Activated T-helper 1 cell treated with anti-CD3 and anti-CD28 coated beads, Interleukin-12 subunit alpha, Interleukin-12 subunit beta, Interleukin-2, Interleukin-4 antibody, amounts not matched to agents 30 ng/mL and 10 ng/mL and 1 ng/mL, durations not matched to agents 14 hours and 24 hours and 36 hours (primary cell): ENCODE measurements around the gene DIS3L2. TPM values are rescaled to one million over a fixed set of nuclear protein-coding genes. Genes with fewer than 3 reads are reported as not detected.
"Not testable (repeated sequence)": the region's sequence is repeated elsewhere in the genome, so short reads cannot be mapped to it uniquely, and the experiment has no call there.

Experiments
- DNase-seq: peaks from one replicate; pipeline ENCODE4 v3.0.0; 2021; ENCODE audit warnings: low spot score
- H3K27ac Mint-ChIP-seq: one replicate; pipeline ENCODE4 v1.8.0; 2021; ENCODE audit warnings: mild to moderate bottlenecking, mixed read lengths
- H3K27me3 Mint-ChIP-seq: one replicate; pipeline ENCODE4 v1.8.0; 2022; ENCODE audit warnings: mild to moderate bottlenecking, moderate library complexity, mixed read lengths; ENCODE audit not compliant: insufficient read depth
- H3K36me3 Mint-ChIP-seq: one replicate; pipeline ENCODE4 v1.8.0; 2021; ENCODE audit warnings: low read depth, mixed read lengths
- H3K4me1 Mint-ChIP-seq: one replicate; pipeline ENCODE4 v1.8.0; 2021; ENCODE audit warnings: low read depth, mixed read lengths
- H3K4me3 Mint-ChIP-seq: one replicate; pipeline ENCODE4 v1.8.0; 2021; ENCODE audit warnings: mild to moderate bottlenecking, moderate library complexity, mixed read lengths
- H3K9me3 Mint-ChIP-seq: one replicate; pipeline ENCODE4 v1.8.0; 2021; ENCODE audit warnings: mixed read lengths
- intact Hi-C: fragments of 100-400 bp; cut with micrococcal nuclease; formaldehyde crosslinking; loops from one replicate; pipeline ENCODE4 v1.15.1; 2024
- total RNA-seq: library from RNA; stranded (reverse); gene quantifications from 2 replicates; pipeline ENCODE4 v1.2.3, GENCODE V29; 2022

Gene DIS3L2
- total RNA-seq, 1 donor from 2014 or later = 27.9 TPM

- peaks cover 16% of the 10 kb centered on the region for H3K4me1 Mint-ChIP-seq
- DNase-seq = no peak
- no peak overlapping the region for H3K27ac Mint-ChIP-seq
- no peaks in the 10 kb centered on the region for H3K27me3 Mint-ChIP-seq
- H3K9me3 Mint-ChIP-seq = no peaks in the 10 kb centered on the region
- H3K4me3 Mint-ChIP-seq = no peak overlapping the region
- peaks cover 4% of the 10 kb centered on the region for H3K36me3 Mint-ChIP-seq
- intact Hi-C loops = no loop called here
These were observed 334.5 kb downstream of the DIS3L2 start for GRCh38 chr2:232295971-232296370.

DNA sequence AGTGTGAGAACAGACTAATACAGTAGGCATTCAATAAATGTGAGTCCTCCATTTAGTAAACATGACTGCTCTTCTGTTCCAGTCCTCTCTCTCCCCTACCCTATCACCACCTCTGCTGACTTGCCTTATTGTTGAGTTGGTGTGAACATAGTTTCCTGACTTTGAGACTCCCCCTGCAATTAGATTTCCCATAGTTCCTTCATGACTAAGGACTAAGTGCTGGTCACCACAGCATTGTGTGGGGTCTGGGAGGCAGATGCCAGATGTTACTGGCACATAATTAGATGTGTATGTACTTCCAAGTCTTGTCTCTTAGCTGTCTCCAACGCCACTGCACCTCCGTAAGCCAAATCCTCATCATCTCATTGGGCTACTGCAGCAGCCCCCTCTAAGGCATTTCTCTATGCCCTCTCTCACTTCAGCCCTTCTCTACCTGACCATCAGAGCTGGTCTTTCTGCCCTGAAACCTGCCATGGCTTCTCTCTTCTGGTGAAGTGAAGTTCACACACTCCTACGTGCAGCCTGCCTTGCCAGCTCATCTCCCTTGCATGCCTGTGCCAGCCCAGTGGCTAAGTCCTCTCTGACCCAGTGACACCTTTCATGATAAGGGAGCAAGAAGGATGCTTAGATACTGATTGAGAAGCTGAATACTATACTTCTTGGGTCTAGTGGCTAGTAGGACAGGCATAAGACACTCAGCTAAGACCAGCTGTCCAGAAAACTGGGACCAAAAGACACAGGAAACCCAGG, 335.4 kb downstream of the DIS3L2 start:
- Mint-ChIP-seq H3K36me3 (peaks cover 4% of the 10 kb centered on the region), H3K4me1 (peaks cover 16% of the 10 kb centered on the region), H3K27ac (no peak overlapping the region), H3K9me3 (no peaks in the 10 kb centered on the region), H3K4me3 (no peak overlapping the region), H3K27me3 (no peaks in the 10 kb centered on the region)
- DNase-seq = no peak
- intact Hi-C loops = no loop called here

- DNase-seq = no peak
- intact Hi-C loops = no loop called here
- H3K27me3 Mint-ChIP-seq = no peaks in the 10 kb centered on the region
- no peak overlapping the region for H3K27ac Mint-ChIP-seq
- H3K9me3 Mint-ChIP-seq = no peaks in the 10 kb centered on the region
- no peak overlapping the region for H3K4me3 Mint-ChIP-seq
- H3K36me3 Mint-ChIP-seq = peaks cover 4% of the 10 kb centered on the region
- H3K4me1 Mint-ChIP-seq = peaks cover 16% of the 10 kb centered on the region
These were observed 337.6 kb downstream of the DIS3L2 start for GRCh38 chr2:232299084-232299483.

DNA sequence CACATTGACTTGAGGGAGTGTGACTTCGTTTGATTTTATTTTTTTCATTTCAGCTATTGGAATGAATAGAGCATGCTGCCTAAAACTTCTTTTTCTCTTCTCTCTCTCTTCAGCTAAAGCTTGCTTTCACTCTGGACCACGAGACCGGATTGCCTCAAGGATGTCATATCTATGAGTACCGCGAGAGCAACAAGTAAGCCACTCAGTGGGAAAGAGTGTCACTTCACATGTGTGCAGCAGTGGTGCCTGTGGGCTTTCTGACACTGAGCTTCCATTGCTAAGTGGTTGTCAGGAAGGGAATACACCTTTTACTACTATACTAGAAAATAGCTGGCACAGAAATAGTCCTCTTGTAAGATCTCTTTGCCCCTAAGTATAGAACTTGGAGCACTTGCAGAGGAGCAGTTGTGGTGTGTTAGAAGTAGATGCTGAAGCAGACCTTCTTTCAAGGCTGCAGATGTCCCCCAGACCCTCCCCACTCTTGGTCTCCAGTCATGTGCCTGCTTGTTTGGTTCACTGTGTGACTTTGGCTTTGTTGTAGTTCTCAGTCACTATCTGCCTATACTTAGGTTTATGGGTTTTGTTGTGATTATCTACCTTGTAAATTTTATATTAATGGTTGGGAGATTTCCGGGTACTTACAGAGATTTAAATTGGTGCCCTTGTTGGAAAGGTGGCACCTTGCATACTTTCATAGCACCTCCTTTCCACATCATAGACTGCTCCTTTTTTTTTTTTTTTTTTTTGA, 338.6 kb downstream of the DIS3L2 start:
- DNase-seq = no peak

GRCh38 chr2:232300894-232301387, 339.4 kb downstream of the DIS3L2 start:
- no peak for DNase-seq
- intact Hi-C loops = no loop called here
- peaks cover 4% of the 10 kb centered on the region for H3K36me3 Mint-ChIP-seq
- H3K27ac Mint-ChIP-seq = no peak overlapping the region
- no peak overlapping the region for H3K4me3 Mint-ChIP-seq
- peaks cover 16% of the 10 kb centered on the region for H3K4me1 Mint-ChIP-seq
- no peaks in the 10 kb centered on the region for H3K27me3 Mint-ChIP-seq
- no peaks in the 10 kb centered on the region for H3K9me3 Mint-ChIP-seq

More for the DNA sequence above, 338.6 kb downstream of the DIS3L2 start:
- Mint-ChIP-seq H3K4me1 (peaks cover 16% of the 10 kb centered on the region), H3K4me3 (no peak overlapping the region), H3K27me3 (no peaks in the 10 kb centered on the region), H3K9me3 (no peaks in the 10 kb centered on the region), H3K36me3 (peaks cover 4% of the 10 kb centered on the region), H3K27ac (no peak overlapping the region)
- intact Hi-C loops = no loop called here

DNA sequence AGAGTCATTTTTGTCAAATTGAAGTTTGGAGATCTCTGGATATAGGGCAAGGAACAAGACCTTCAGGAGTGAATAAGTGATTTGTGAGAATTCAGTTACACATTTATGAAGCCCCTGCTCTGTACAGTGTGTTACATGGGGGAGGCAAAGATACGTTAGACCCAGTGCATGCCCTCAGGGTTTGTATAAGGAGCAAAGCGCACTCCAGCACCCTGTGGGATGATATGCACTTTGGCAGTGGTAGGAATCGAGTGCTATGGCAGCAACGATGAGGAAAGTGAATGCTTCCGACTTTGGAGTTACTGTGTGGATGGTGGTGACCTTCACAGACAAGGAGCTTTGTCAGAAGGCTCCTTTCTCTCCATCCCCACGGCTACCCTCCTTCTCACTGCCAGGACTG, 342.7 kb downstream of the DIS3L2 start:
- H3K4me3 Mint-ChIP-seq = no peak overlapping the region

GRCh38 chr2:232306741-232307305, 345.3 kb downstream of the DIS3L2 start:
- no peaks in the 10 kb centered on the region for H3K27me3 Mint-ChIP-seq
- H3K36me3 Mint-ChIP-seq = no peaks in the 10 kb centered on the region
- no peak for DNase-seq
- intact Hi-C loops = no loop called here
- peaks cover 25% of the 10 kb centered on the region for H3K4me1 Mint-ChIP-seq
- H3K27ac Mint-ChIP-seq = no peak overlapping the region
- no peak overlapping the region for H3K4me3 Mint-ChIP-seq
- H3K9me3 Mint-ChIP-seq = no peaks in the 10 kb centered on the region

More for the DNA sequence above, 342.7 kb downstream of the DIS3L2 start:
- Mint-ChIP-seq H3K36me3 (peaks cover 4% of the 10 kb centered on the region), H3K27me3 (no peaks in the 10 kb centered on the region), H3K9me3 (no peaks in the 10 kb centered on the region), H3K4me1 (peaks cover 15% of the 10 kb centered on the region), H3K27ac (no peak overlapping the region)
- DNase-seq = no peak
- intact Hi-C loops = no loop called here

GRCh38 chr2:232307854-232308253, 346.3 kb downstream of the DIS3L2 start:
- Mint-ChIP-seq H3K27ac (no peak overlapping the region), H3K36me3 (peaks cover 4% of the 10 kb centered on the region), H3K9me3 (peaks cover 1% of the 10 kb centered on the region), H3K4me1 (peaks cover 25% of the 10 kb centered on the region), H3K4me3 (no peak overlapping the region), H3K27me3 (no peaks in the 10 kb centered on the region)
- intact Hi-C loops = no loop called here
- DNase-seq = no peak

DNA sequence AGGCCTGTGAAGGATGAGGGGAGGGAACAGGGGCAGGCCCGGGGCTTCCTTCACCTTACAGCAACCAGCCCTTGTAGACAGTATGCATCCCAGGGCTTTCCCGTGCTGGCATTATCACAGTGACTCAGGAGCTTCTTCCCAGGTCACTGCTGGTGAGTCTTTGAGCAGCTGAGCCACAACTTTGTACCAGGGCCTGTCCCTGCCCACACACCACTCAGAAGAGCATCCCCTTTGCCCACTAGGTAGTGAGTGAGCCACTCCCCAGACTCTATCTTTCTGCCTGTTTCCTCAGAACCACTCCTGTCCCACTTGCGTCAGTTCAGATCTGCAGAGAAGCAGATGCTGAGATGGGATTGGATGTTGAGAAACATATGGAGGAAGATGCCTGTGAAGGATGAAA, 347.5 kb downstream of the DIS3L2 start:
- Mint-ChIP-seq H3K4me1 (peaks cover 25% of the 10 kb centered on the region), H3K27ac (peak overlapping the region; percentile 63), H3K9me3 (peaks cover 10% of the 10 kb centered on the region), H3K4me3 (no peak overlapping the region), H3K36me3 (peaks cover 13% of the 10 kb centered on the region), H3K27me3 (no peaks in the 10 kb centered on the region)
- intact Hi-C loops = no loop called here
- no peak for DNase-seq

- Mint-ChIP-seq H3K4me1 (peaks cover 31% of the 10 kb centered on the region), H3K27ac (peak overlapping the region; percentile 58), H3K36me3 (peaks cover 14% of the 10 kb centered on the region), H3K27me3 (no peaks in the 10 kb centered on the region), H3K9me3 (peaks cover 12% of the 10 kb centered on the region), H3K4me3 (no peak overlapping the region)
- no peak for DNase-seq
- intact Hi-C loops = no loop called here
These were observed 348.1 kb downstream of the DIS3L2 start for GRCh38 chr2:232309592-232309991.

GRCh38 chr2:232310121-232310520, 348.6 kb downstream of the DIS3L2 start:
- Mint-ChIP-seq H3K36me3 (peaks cover 18% of the 10 kb centered on the region), H3K4me1 (peaks cover 36% of the 10 kb centered on the region), H3K27ac (peak overlapping the region; percentile 58), H3K27me3 (no peaks in the 10 kb centered on the region), H3K4me3 (peak overlapping the region; percentile 17), H3K9me3 (peaks cover 16% of the 10 kb centered on the region)
- intact Hi-C loops = no loop called here
- no peak for DNase-seq

DNA sequence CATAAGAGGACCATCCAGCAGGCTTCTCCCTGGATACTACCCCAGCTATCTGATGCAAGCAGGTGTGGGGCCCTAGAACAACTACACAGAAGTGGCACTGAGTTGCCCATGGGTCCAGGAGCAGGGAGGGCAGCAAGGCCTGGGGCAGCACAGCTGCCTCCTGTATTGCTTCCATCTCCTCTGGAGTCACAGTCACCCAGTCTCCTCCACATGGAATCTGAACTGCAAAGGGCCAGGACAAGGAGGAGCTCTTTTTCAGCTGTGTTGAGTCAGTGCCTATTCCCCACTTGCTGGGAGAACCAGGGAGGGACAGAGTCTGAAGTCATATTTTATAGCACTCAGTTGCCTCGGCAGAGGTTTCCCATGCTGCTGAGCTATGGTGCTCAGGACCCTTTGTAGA, 349.2 kb downstream of the DIS3L2 start:
- peaks cover 16% of the 10 kb centered on the region for H3K9me3 Mint-ChIP-seq
- peak overlapping the region; percentile 58 for H3K27ac Mint-ChIP-seq
- peaks cover 42% of the 10 kb centered on the region for H3K4me1 Mint-ChIP-seq
- H3K36me3 Mint-ChIP-seq = peaks cover 22% of the 10 kb centered on the region
- intact Hi-C loops = no loop called here
- peak overlapping the region; percentile 17 for H3K4me3 Mint-ChIP-seq
- no peak for DNase-seq
- H3K27me3 Mint-ChIP-seq = no peaks in the 10 kb centered on the region

GRCh38 chr2:232313645-232314044, 352.1 kb downstream of the DIS3L2 start:
- Mint-ChIP-seq H3K4me1 (peaks cover 57% of the 10 kb centered on the region), H3K9me3 (peaks cover 16% of the 10 kb centered on the region), H3K27ac (peak overlapping the region; percentile 18), H3K36me3 (peaks cover 22% of the 10 kb centered on the region)
- intact Hi-C loops = loop anchor here (2.0 kb wide), 1 partner anchor 353 kb away; the partner anchor contains the start of gene DIS3L2
- not testable (repeated sequence) for DNase-seq, H3K27me3 Mint-ChIP-seq, H3K4me3 Mint-ChIP-seq
